Hepatocyte (in vitro differentiated cells): ENCODE data around the gene KIF23. TPM values are rescaled to one million over a fixed set of nuclear protein-coding genes. Genes with fewer than 3 reads are reported as not detected.

Experiments used
- DNase-seq: peaks from one replicate; pipeline ENCODE4 v3.0.0-alpha.2; 2016; ENCODE audit warnings: low spot score
- H2AFZ ChIP-seq: fragments of 200-600 bp; sonication (generic); 2 replicates; pipeline ENCODE4 v1.6.0; 2016; ENCODE audit warnings: antibody characterized with exemption, mild to moderate bottlenecking
- H3K27ac ChIP-seq: fragments of 200-600 bp; sonication (generic); 2 replicates; pipeline ENCODE4 v1.5.1; 2016; ENCODE audit warnings: mild to moderate bottlenecking
- H3K27me3 ChIP-seq: fragments of 200-600 bp; sonication (generic); 2 replicates; pipeline ENCODE4 v1.6.1; 2016
- H3K36me3 ChIP-seq: fragments of 200-600 bp; sonication (generic); replicated peaks from 2 replicates; pipeline ENCODE4 v1.5.1; 2016; ENCODE audit warnings: low read depth; ENCODE audit not compliant: insufficient read depth
- H3K4me1 ChIP-seq: fragments of 200-600 bp; sonication (generic); 2 replicates; pipeline ENCODE4 v1.5.1; 2016; ENCODE audit warnings: mild to moderate bottlenecking, moderate library complexity; ENCODE audit not compliant: insufficient read depth
- H3K4me2 ChIP-seq: fragments of 200-600 bp; sonication (generic); 2 replicates; pipeline ENCODE4 v1.6.0; 2016
- H3K4me3 ChIP-seq: fragments of 200-600 bp; sonication (generic); 2 replicates; pipeline ENCODE4 v1.5.1; 2016; ENCODE audit warnings: mild to moderate bottlenecking
- H3K79me2 ChIP-seq: fragments of 200-600 bp; sonication (generic); 2 replicates; pipeline ENCODE4 v1.6.0; 2017; ENCODE audit warnings: mild to moderate bottlenecking
- H3K9me2 ChIP-seq: fragments of 200-600 bp; sonication (generic); replicated peaks from 2 replicates; pipeline ENCODE4 v1.6.0; 2017; ENCODE audit warnings: mild to moderate bottlenecking; ENCODE audit not compliant: insufficient read depth
- H3K9me3 ChIP-seq: fragments of 200-600 bp; sonication (generic); 2 replicates; pipeline ENCODE4 v1.5.1; 2016; ENCODE audit warnings: low read depth, mild to moderate bottlenecking
- H4K20me1 ChIP-seq: fragments of 200-600 bp; sonication (generic); 2 replicates; pipeline ENCODE4 v1.6.0; 2016; ENCODE audit warnings: mild to moderate bottlenecking; ENCODE audit not compliant: insufficient read depth, poor library complexity, severe bottlenecking
- CTCF ChIP-seq: fragments of 200-600 bp; sonication (generic); IDR thresholded peaks from 2 replicates; pipeline ENCODE4 v1.5.1; 2016; ENCODE audit warnings: antibody characterized with exemption, mild to moderate bottlenecking; ENCODE audit not compliant: poor library complexity
- EZH2 ChIP-seq: fragments of 200-600 bp; sonication (generic); IDR thresholded peaks from 2 replicates; pipeline ENCODE4 v1.6.1; 2016; ENCODE audit warnings: antibody characterized with exemption, mild to moderate bottlenecking, borderline replicate concordance
- EZH2phosphoT487 ChIP-seq: fragments of 200-600 bp; sonication (generic); IDR thresholded peaks from one replicate; pipeline ENCODE4 v1.6.1; 2018; ENCODE audit warnings: antibody characterized with exemption, mild to moderate bottlenecking, low read depth, moderate library complexity; ENCODE audit not compliant: unreplicated experiment, severe bottlenecking
- WGBS: methylation state at CpG from one replicate; pipeline ENCODE4 v1.1.6; 2016; ENCODE audit warnings: low lambda C conversion rate; ENCODE audit errors: missing lambda C conversion rate; 5-methylcytosine and 5-hydroxymethylcytosine counted together
- polyA plus RNA-seq: library from polyadenylated mRNA; unstranded; fragments of >200 nt; fragmentation: Nextera tagmentation; extraction: Ambion mirVana; gene quantifications from 2 replicates; pipeline ENCODE4 v1.2.1, GENCODE V29; 2016
- total RNA-seq: library from RNA; depleted of rRNA; stranded (reverse); fragments of >200 nt; gene quantifications from 2 replicates; pipeline ENCODE4 v1.2.3, GENCODE V29; 2014

The KIF23 gene
- total and polyA plus RNA-seq, 2 experiments from 2014 or later = 12.0 to 14.1 TPM

- H3K27ac ChIP-seq = no peak overlapping the region
- H3K4me1 ChIP-seq = no peaks in the 10 kb centered on the region
- no peak for TF ChIP-seq EZH2
- no peak for TF ChIP-seq CTCF
- TF ChIP-seq EZH2phosphoT487 = no peak
- H3K9me3 ChIP-seq = no peaks in the 10 kb centered on the region
- no peak for DNase-seq
- no peak overlapping the region for H2AFZ ChIP-seq
- H3K9me2 ChIP-seq = no peaks in the 10 kb centered on the region
- no peaks in the 10 kb centered on the region for H4K20me1 ChIP-seq
- no peaks in the 10 kb centered on the region for H3K79me2 ChIP-seq
- no peak overlapping the region for H3K4me2 ChIP-seq
- no peaks in the 10 kb centered on the region for H3K27me3 ChIP-seq
- H3K36me3 ChIP-seq = no peaks in the 10 kb centered on the region
- 80% methylated on average over 6 of the region's 6 CpGs for WGBS
- H3K4me3 ChIP-seq = no peak overlapping the region
Observed at GRCh38 chr15:69373406-69373805, 40.7 kb upstream of the KIF23 start.

GRCh38 chr15:69375151-69375790 is 38.9 kb upstream of the KIF23 start:
- Histone ChIP-seq H3K9me2 (no peaks in the 10 kb centered on the region), H4K20me1 (no peaks in the 10 kb centered on the region), H3K36me3 (no peaks in the 10 kb centered on the region), H3K79me2 (no peaks in the 10 kb centered on the region), H2AFZ (no peak overlapping the region), H3K9me3 (no peaks in the 10 kb centered on the region), H3K4me3 (no peak overlapping the region), H3K4me1 (no peaks in the 10 kb centered on the region), H3K4me2 (no peak overlapping the region), H3K27ac (no peak overlapping the region), H3K27me3 (no peaks in the 10 kb centered on the region)
- no peak for DNase-seq
- WGBS = 74% methylated on average over 8 of the region's 8 CpGs
- no peak for TF ChIP-seq EZH2phosphoT487
- no peak for TF ChIP-seq EZH2
- TF ChIP-seq CTCF = no peak

- Histone ChIP-seq H3K36me3 (no peaks in the 10 kb centered on the region), H2AFZ (no peak overlapping the region), H4K20me1 (no peaks in the 10 kb centered on the region), H3K27me3 (no peaks in the 10 kb centered on the region), H3K4me2 (no peak overlapping the region), H3K79me2 (no peaks in the 10 kb centered on the region), H3K4me3 (no peak overlapping the region), H3K4me1 (no peaks in the 10 kb centered on the region), H3K9me3 (no peaks in the 10 kb centered on the region), H3K9me2 (no peaks in the 10 kb centered on the region), H3K27ac (no peak overlapping the region)
- WGBS = 87% methylated on average over 8 of the region's 8 CpGs
- no peak for TF ChIP-seq EZH2phosphoT487
- TF ChIP-seq CTCF = no peak
- no peak for TF ChIP-seq EZH2
- DNase-seq = no peak
Observed at GRCh38 chr15:69377216-69377970, 36.8 kb upstream of the KIF23 start.
